ENCODE results near the gene ZC3H18. TPM values are rescaled to one million over a fixed set of nuclear protein-coding genes. Genes with fewer than 3 reads are reported as not detected.

Gene ZC3H18
- total and polyA plus RNA-seq, 2 experiments from 2014 or later: 30.0 to 40.7 TPM

DNA sequence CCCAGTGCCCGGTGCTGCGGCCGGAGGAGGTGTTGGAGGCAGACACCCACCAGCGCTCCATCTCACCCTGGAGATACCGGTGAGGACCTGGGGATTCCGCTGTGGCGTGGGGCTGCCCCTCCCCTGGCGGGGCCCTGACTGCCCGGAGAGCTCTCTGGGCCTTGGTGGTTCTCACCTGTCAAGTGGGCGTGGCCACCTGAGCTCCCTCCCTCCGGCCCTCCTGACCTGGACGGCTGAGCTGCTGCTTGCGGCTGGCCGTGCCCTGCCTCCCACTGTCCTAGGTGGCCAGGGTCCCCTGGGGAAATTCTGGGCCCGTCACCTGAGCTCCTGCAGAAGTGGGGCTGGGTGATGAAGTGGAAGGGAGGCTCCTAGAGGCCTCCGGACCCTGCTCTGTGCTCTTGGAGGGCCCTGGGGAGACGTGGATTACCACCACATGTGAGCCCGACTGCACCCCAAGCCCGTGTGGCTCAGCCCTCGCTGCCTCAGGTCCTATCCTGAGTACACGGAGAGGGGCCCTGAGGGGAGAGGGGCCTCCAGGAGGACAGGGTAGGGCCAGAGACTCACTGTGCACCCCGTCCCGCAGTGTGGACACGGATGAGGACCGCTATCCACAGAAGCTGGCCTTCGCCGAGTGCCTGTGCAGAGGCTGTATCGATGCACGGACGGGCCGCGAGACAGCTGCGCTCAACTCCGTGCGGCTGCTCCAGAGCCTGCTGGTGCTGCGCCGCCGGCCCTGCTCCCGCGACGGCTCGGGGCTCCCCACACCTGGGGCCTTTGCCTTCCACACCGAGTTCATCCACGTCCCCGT, 69.2 kb downstream of the ZC3H18 start:
- peak; percentile 92 for DNase-seq (ENCODE audit: low spot score)
- H3K4me1 Mint-ChIP-seq: peaks cover 40% of the 10 kb centered on the region
- TF ChIP-seq, protein P1, sequence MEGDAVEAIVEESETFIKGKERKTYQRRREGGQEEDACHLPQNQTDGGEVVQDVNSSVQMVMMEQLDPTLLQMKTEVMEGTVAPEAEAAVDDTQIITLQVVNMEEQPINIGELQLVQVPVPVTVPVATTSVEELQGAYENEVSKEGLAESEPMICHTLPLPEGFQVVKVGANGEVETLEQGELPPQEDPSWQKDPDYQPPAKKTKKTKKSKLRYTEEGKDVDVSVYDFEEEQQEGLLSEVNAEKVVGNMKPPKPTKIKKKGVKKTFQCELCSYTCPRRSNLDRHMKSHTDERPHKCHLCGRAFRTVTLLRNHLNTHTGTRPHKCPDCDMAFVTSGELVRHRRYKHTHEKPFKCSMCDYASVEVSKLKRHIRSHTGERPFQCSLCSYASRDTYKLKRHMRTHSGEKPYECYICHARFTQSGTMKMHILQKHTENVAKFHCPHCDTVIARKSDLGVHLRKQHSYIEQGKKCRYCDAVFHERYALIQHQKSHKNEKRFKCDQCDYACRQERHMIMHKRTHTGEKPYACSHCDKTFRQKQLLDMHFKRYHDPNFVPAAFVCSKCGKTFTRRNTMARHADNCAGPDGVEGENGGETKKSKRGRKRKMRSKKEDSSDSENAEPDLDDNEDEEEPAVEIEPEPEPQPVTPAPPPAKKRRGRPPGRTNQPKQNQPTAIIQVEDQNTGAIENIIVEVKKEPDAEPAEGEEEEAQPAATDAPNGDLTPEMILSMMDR (conservative IDR thresholded peaks at IDR 0.05; ENCODE audit: low read depth in 2 of 2): no peak
- no peak for TF ChIP-seq ZNF114 (CRISPR knock-in tag; IDR thresholded peaks at IDR 0.05)
- TF ChIP-seq ZNF462 (CRISPR knock-in tag; IDR thresholded peaks at IDR 0.05): no peak
- no peak for TF ChIP-seq STAT1 (IDR thresholded peaks at IDR 0.05; ENCODE audit: unreplicated experiment)
- TF ChIP-seq ETS1 (IDR thresholded peaks at IDR 0.05): no peak
- TF ChIP-seq NANOG (IDR thresholded peaks at IDR 0.05; ENCODE audit: borderline replicate concordance): no peak
- TF ChIP-seq POLR2AphosphoS5 (IDR thresholded peaks at IDR 0.05; ENCODE audit: low read depth): peak; percentile 53; the same call in 1 of the 2 replicates
- H3K27me3 Mint-ChIP-seq (ENCODE audit: insufficient read depth, low read depth, poor library complexity): peaks cover 36% of the 10 kb centered on the region
- peaks cover 6% of the 10 kb centered on the region; the same call in 2 of the 3 replicates for H3K9me3 Mint-ChIP-seq
- H3K27ac Mint-ChIP-seq: no peak overlapping the region
- peaks cover 15% of the 10 kb centered on the region for H3K4me1 ChIP-seq (ENCODE audit: insufficient read depth)
- H3K36me3 ChIP-seq (ENCODE audit: insufficient read depth): no peaks in the 10 kb centered on the region
- 0 out of 2 replicates have a peak, but pooled peaks cover 11% of the 10 kb centered on the region for H3F3A ChIP-seq (replicated peaks; ENCODE audit: low read depth)
- no peak overlapping the region for H3K27ac ChIP-seq (ENCODE audit: low read depth)
- peaks cover 9% of the 10 kb centered on the region; the same call in 2 of the 3 replicates for H3K36me3 Mint-ChIP-seq (ENCODE audit: low read depth)
- peak overlapping the region; percentile 74 for H3K4me2 ChIP-seq
- H4K20me1 ChIP-seq (replicated peaks; ENCODE audit: insufficient read depth): no peaks in the 10 kb centered on the region; the same call in 1 of the 2 replicates
- H3K9me2 ChIP-seq (ENCODE audit: insufficient read depth): no peaks in the 10 kb centered on the region
- H3K79me2 ChIP-seq (replicated peaks; ENCODE audit: insufficient read depth): no peaks in the 10 kb centered on the region
- peak overlapping the region; percentile 30; the same call in 1 of the 2 replicates for H3K4me3 ChIP-seq
- H2AFZ ChIP-seq: peak overlapping the region; percentile 89; the same call in 1 of the 2 replicates
- H3K27me3 ChIP-seq (ENCODE audit: insufficient read depth): no peaks in the 10 kb centered on the region; the same call in 1 of the 2 replicates
- H3K4me3 Mint-ChIP-seq: peak overlapping the region; percentile 53
- ATAC-seq: peak; percentile 55
